Measurements from ENCODE around the gene VGLL4. TPM values are rescaled to one million over a fixed set of nuclear protein-coding genes. Genes with fewer than 3 reads are reported as not detected.

The VGLL4 gene
- total and polyA plus RNA-seq, 2 of the 4 experiments (the other 2 are of a cell fraction), result 26.2 to 35.4 TPM

GRCh38 chr3:11543141-11543947, 100.4 kb downstream of the VGLL4 start (continued):
- no peak for TF ChIP-seq CEBPB (IDR thresholded peaks at IDR 0.05; ENCODE audit: low read depth, low read length)

DNA sequence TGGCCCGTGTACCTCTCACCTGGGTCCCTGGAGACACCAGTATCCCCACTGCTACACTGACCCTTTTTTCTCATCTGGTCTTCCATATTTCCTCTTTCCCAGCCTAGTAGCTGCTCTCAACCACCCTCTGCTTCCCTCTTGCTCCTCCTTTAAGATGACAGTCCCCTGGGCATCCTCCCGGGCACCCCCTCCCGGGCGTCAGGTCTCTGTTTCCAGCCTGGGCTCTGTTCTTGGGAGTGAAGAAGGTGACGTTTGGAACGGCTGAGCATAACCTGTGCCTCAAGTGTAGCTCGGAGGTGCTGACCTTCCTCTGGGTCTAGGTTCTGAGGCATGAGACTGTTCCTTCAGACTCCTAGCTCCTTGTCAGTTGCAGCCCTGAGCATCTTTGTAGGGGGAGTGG, 101.2 kb downstream of the VGLL4 start:
- Histone ChIP-seq H3K79me1 (ENCODE audit: low read depth in 1 of 2, low read length in 2 of 2) (peaks cover 3 to 18% of the 10 kb centered on the region in 2 experiments; a peak in 3 of 4 replicates), H2BK5ac (ENCODE audit: low read depth, low read length, poor library complexity, severe bottlenecking) (no peak overlapping the region), H3K4me1 (ENCODE audit: control insufficient read depth, insufficient read depth, low read length) (peaks cover 6% of the 10 kb centered on the region; the same call in 1 of the 2 replicates), H3K23ac (ENCODE audit: low read depth, low read length) (no peak overlapping the region), H2BK20ac (ENCODE audit: low read depth, low read length) (no peak overlapping the region), H3K9me1 (ENCODE audit: insufficient read depth, low read length) (peaks cover 4% of the 10 kb centered on the region), H2BK120ac (ENCODE audit: low read depth, low read length) (no peak overlapping the region), H4K8ac (ENCODE audit: low read depth in 2 of 2, low read length in 2 of 2) (no peak overlapping the region), H3K56ac (ENCODE audit: extremely low read depth, insufficient read depth, low read length) (no peak overlapping the region), H3K14ac (replicated peaks; ENCODE audit: low read depth, low read length) (no peak overlapping the region), H3K36me3 (ENCODE audit: control insufficient read depth, insufficient read depth, low read length) (no peaks in the 10 kb centered on the region), H3K4ac (ENCODE audit: low read depth, low read length) (no peak overlapping the region), H2AK9ac (replicated peaks; ENCODE audit: low read depth, low read length, poor library complexity) (no peak overlapping the region), H2BK15ac (ENCODE audit: low read depth, low read length) (no peak overlapping the region), H3K27me3 (ENCODE audit: control insufficient read depth, insufficient read depth, low read length) (no peaks in the 10 kb centered on the region), H2AFZ (replicated peaks; ENCODE audit: low read length, poor library complexity) (no peak overlapping the region), H3K9ac (ENCODE audit: low read depth, low read length) (no peak overlapping the region), H4K20me1 (ENCODE audit: insufficient read depth, low read length) (no peaks in the 10 kb centered on the region), H3K27ac (ENCODE audit: insufficient read depth, low read length) (no peak overlapping the region), H3K4me3 (ENCODE audit: insufficient read depth, low read depth, low read length) (no peak overlapping the region), H4K5ac (ENCODE audit: low read depth, low read length) (no peak overlapping the region), H2AK5ac (ENCODE audit: low read depth, low read length) (no peak overlapping the region), H3K4me2 (ENCODE audit: low read depth, low read length) (no peak overlapping the region), H3K9me3 (ENCODE audit: control insufficient read depth, insufficient read depth, low read length) (no peaks in the 10 kb centered on the region), H3K18ac (ENCODE audit: low read depth, low read length) (no peak overlapping the region), H4K91ac (ENCODE audit: insufficient read depth, low read depth, low read length) (no peak overlapping the region)
- POLR2A ChIA-PET (ENCODE audit: unreplicated experiment), result no interaction called here
- dilution Hi-C loops (cut with HindIII; ENCODE audit: low sequenced_read_pairs, unreplicated experiment) (no loop called here), in situ Hi-C loops (cut with MboI; ENCODE audit: low sequenced_read_pairs) (no loop called here), intact Hi-C loops (cut with micrococcal nuclease) (no loop called here)
- DNase-seq (no peak), ATAC-seq (ENCODE audit: low read depth) (no peak)
- 95% methylated on average over 3 of the region's 7 CpGs; no CpG with 5 or more reads in 1 of the 2 experiments for WGBS, 2 experiments (ENCODE audit: extremely low coverage in 2 of 2, insufficient read length in 1 of 2)
- TF ChIP-seq BHLHE40 (IDR thresholded peaks at IDR 0.05; ENCODE audit: low read depth, low read length), result no peak
- no peak for TF ChIP-seq CEBPB (IDR thresholded peaks at IDR 0.05; ENCODE audit: low read depth, low read length)
- TF ChIP-seq NFE2L2 (IDR thresholded peaks at IDR 0.05; ENCODE audit: low read depth, low read length), result no peak
- TF ChIP-seq SMC3 (IDR thresholded peaks at IDR 0.05; ENCODE audit: low read depth, low read length), result no peak
- no peak for TF ChIP-seq MXI1 (IDR thresholded peaks at IDR 0.05; ENCODE audit: borderline replicate concordance, low read depth, low read length)
- TF ChIP-seq POLR2A (IDR thresholded peaks at IDR 0.05; ENCODE audit: low read depth, low read length), result no peak
- TF ChIP-seq MAZ (IDR thresholded peaks at IDR 0.05; ENCODE audit: borderline replicate concordance, low read depth, low read length), result no peak
- CTCF ChIA-PET, result no interaction called here
- BruUV-seq (replicated peaks), result no TSS peak

Data from IMR-90 (cell line).